GM18511 (cell line): Measurements from ENCODE around the gene LZTFL1.

ENCODE experiments used
- ATAC-seq: cut with Tn5 transposase; IDR thresholded peaks from one replicate; pipeline ENCODE4 v1.9.1; 2021; ENCODE audit warnings: mild to moderate bottlenecking, moderate library complexity; ENCODE audit not compliant: unreplicated experiment

LZTFL1 gene, protein sequence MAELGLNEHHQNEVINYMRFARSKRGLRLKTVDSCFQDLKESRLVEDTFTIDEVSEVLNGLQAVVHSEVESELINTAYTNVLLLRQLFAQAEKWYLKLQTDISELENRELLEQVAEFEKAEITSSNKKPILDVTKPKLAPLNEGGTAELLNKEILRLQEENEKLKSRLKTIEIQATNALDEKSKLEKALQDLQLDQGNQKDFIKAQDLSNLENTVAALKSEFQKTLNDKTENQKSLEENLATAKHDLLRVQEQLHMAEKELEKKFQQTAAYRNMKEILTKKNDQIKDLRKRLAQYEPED

DNA sequence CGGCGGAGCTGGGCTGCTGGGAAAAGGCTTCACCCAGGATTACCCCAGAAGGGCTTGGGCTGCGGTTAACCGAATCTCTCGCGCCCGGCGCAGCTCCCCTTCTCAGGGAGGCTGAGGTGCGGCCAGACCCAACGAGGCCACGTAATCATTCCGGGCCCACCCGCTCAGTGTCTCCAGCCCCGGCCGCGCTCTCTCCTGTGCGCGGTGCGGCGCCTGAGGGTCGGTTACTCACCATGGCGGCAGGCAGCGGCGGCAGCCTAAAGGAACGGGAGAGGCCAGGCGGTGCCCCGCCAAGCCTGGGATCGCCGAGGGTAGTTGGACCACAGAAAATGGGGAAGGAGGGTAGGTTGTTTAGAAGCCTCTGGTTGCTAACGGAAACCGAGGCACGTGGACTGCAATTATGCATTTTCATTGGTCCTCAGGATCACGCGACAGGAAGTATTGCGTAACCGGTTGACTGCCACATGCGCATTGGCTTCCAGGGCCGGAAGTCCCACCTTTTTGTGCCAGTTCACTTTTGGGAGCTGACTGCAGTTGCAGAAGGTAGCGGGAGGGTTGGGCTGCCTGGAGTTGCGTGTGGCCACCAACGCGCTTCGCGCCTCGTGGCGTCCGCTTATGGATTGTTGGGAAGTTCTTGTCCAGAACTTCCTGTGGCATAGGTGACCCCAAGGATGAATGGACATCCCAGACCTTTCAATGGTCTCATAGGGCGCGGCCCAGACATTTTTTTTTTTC, at the start of gene LZTFL1:
Gene LZTFL1, minus strand, starts transcription at position 363 of the 735 bp plus-strand sequence. Its CDS starts 128 bp downstream, at position 235.
- ATAC-seq = peak; percentile 99

DNA sequence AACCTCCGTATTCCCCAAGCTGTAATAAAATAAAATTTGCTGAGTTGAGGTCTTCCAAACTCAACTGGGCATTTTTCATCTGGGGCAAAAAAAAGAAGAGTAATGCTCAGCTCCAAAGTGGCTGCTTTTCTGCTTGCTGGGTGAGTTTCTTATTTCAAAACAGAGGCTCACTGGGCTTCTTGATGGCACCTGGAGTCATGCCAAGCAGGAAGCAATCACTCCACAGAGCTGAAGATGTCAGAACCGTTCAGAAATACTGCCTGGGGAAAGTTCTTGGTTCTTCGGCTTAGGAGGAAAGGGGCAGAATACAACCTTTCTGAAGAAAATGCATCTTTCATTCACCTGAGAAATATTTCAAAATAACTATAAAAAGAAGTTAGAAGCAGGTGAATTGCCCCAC, 48.5 kb upstream of the LZTFL1 start:
- ATAC-seq = no peak

DNA sequence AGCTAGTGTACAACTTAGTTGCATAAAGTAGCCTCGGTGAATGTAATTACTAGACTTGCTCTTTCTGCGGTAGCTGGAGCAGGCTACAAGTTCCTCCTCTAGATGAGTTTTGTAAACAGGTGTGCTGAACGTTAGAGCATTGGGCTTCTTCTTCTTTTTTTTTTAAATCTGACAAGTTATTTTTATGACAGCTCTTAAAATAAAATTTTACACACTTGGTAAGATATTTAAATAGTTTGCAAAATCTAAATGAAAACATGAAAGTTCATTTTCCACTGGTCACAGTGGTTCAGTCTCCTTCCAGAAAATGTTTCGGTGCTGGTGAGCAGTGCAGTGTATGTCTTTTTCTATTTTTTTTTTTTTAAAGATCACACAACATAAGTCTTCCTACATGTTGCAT, 47.4 kb upstream of the LZTFL1 start:
- ATAC-seq = no peak

DNA sequence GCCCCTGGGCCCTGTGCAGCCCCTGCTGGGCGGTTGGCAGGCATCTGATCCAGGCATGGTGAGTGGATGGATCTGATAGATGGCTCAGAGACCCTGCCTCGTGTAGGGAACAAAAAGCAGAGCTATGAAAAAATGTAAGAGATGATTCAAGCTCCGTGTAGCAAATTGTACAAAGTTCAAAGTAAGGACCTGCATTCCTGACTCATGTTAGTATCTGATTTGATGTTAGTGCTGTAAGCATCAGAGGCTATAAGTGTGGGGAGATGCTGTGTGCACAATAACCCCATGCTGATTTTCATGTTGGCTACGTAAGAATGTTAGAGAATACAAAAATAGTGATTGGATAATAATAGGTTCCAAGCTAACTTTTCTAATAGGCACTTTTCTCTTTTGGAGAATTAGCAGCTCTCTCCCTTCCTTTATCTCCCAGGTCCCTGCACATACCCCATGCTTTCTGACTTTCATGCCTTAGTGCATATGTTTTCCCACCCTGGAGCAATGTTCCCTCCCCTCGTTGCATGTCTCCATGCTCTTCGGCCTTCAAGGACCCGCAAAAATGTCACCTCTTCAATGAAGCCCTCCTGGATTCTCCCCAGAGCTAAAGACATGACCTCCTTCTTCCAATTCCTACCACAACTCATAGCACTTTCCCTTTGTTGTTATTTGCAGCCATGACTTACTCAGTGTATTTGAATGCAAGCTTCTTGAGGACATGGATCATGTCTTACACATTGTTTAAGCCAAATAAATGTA, 46.0 kb upstream of the LZTFL1 start:
- no peak for ATAC-seq

DNA sequence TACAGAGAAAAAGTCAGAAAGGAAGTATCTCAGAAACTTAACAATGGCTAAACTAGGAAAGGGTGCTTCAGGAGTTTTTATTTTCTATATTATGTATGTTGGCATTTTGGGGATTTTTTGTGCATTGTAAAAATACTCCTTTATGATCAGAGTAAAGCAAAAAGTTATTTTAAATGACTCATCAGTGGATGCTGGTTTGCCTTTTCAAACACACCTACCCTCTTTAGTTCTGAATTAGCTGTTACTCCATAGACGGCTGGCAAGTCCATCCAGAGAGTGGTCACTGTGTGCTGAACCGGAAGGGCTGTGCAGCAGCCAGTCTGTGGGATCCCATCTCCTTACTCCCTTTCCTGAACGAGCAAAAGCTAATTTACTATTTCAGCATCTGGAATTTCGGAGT, 45.4 kb upstream of the LZTFL1 start:
- ATAC-seq = no peak

DNA sequence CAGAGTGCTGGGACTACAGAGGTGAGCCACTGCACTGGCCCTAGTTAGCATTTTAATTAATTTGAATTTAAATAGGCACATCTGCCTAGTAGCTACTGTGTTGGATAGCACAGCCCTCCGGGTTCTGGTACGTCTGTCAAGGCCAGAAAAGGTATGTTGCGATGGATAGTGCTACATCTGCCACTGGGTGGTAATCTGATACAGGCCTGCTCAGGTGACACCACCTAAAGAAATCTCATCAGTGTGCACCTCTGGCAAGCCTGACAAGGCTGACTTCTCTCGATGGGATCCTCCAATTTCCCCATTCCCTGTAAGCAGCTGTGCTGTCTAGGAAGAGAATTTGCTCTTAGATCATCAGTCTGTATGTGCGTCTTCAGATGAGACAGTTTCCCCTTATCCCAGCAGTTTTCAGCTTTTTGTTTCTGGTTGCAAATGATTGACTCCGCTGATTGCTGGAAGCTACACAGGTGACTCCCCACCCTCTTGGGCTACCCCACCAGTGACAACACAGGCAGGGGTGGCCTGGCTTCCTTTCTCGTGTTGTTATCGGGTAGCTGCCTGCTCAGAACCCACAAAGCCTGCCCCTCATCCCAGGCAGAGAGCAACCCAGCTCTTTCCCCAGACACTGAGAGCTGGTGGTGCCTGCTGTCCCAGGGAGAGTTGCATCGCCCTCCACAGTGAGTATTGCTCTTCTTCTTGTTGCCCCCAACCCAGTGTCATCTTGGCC, 44.2 kb upstream of the LZTFL1 start, which contains the start of gene CCR9:
Gene CCR9, plus strand, starts transcription at position 565 of the 727 bp plus-strand sequence. CDS start 8,391 bp downstream, outside the sequence.
- ATAC-seq = no peak

DNA sequence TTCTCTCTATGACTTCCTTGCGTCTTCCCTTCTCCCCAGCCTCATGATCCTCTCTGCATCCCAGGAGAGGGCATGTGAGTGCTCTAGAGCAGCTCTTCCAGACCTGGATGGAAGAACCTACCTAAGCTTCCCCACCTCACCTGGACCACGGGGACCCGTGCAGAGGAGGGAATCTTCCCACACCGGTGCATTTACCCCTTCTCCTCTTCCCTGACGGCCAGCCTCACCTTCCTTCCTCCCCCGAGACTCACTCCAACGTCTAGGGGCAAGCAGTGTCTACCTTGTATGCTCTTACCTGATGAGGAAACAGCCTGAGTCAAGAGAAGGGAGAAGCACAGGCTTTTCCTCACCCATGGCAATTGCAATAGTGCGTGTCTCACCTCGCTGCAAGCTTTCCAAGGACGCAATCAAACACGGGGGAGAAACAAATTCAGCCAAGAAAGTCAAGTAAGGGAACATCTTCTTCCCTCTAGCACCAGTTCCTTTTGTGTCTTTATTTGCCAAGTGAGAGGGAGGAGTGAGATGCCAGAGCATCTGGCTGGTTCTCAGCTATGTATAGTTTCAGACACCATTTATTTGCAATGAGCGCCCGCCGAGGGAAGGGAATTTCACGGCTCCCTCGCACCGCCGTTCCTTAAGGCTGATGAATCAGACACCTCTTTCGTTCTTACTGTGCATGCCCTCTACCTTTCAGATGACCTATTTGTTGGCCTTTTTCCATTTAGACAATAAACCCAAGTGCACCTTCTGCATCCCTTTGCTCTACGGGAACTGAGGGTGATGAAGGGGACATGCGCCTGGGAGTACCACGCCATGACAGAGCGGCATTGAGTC, 42.7 kb upstream of the LZTFL1 start:
- ATAC-seq = no peak

DNA sequence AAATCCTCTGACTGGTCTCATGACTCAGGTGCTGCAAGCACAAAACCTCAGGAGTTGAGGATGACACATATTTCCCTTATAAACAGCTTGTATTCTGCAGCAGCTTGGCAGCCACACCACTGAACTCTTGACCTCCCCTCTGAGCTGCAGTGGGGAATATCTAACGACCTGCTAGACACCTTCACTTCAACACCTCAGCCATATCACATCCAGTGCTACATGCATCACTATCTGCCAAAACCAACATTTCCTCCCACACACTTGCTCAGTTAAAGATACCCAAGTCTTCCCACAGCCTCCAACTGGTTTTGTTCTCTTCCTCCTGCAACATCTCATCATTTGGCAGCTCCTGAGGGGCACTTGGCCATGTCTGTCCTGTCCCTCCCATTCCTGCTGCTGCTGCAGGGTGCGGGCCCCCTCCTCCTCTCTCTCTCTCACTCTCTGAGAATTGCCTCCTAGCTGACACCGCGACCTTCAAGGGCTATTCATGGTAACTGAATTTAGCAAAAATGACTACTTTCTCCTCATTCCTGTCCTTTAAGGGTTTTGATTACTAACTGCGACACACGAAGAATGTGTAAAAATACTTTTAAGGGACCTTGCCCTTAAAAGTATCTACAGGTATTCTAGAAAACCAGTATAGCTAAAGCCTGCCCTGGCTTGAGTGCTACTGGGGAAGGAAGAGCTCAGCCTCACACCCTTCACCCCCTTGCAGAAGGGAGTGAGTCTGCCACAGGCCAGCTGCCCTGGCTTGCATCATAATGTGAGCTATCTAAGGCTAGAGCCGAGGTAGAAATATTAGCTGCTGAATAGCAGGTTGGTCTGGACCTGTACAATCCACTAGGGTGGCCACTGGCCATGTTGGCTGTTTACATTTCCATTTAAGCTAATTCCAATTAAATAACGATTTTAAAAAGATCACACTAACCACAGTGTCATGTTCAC, 39.4 kb upstream of the LZTFL1 start:
- ATAC-seq = no peak

DNA sequence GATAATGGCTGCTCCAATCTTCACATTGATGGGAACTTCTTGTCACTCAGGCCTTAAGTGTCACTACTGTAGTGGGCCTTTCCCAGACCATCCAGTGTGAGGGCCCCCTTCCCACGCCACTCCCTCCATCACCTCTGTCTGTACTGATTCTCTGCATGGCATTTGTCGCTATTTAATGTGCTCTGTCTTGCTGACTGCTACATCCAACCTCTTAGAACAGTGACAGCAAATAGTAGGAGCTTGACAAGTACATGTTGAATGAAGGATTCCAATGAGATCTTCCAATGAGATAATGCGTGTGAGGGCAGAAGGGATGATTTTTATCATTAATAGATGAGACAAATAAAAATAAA, 38.8 kb upstream of the LZTFL1 start:
- ATAC-seq = no peak

DNA sequence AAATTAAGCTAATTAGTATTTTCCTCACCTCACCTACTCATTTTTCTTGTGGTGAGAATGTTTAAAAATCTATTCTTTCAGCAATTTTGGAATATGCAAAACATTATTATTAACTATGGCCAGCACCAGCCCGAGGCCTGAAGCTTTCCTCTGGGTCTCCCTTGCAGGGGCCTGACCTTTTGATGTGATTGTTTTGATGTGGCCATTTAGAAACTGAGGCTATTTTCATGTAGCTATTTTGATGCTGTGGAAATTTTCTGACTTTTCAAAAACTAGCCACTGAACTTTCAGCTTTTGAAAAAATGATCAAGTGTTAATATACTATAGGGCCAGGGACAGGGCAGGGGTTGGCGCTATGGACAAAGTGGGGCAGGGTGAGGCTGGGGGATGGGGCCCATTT, 36.2 kb upstream of the LZTFL1 start:
- ATAC-seq = no peak

DNA sequence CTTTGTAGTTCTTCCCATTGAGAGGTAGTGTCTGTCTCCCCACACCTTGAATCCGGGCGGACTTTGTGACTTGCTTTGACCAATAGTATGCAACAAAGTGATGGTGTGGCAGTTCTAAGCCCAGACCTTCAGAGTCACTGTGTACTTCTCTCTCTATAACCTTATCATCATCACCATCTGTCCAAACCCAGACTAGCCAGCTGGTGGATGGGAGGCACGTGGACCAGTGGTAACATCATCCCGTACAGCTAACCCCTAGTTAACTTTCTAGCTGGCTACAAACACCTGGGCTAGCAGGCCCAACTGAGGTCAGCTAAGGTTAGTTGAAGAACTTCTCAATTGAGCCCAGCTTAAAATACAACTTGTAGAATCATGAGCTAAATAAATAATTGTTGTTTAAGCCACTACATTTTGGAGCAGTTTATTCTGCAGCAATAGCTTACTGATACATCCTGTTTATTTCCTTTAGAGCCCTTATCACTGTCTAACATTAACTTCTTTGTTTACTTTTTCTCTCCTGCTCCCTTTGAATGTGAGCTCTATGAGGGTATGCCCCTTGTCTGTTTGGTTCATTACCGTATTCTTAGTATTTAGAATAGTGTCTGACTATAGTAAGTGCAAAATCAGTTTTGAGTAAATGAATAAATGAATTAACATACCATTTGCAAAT, 32.9 kb upstream of the LZTFL1 start:
- no peak for ATAC-seq

DNA sequence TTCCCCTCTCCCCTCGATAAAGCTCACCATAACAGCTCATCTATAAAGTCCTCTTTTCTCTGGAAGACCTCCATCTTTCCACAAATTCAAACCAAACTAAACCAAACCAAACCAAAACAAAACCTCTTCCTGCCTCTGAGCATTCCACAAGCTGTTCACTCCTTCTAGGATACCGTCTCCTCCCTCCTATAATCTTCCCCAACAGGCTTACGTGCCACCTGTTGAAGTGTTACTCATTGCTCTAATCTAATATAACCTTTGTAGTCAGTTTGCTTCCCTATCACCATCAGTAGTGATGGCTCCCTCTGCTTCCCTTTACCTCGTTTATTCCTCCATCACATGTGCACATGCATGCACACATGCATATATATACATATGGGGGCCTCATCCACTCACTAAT, 31.7 kb upstream of the LZTFL1 start:
- no peak for ATAC-seq

DNA sequence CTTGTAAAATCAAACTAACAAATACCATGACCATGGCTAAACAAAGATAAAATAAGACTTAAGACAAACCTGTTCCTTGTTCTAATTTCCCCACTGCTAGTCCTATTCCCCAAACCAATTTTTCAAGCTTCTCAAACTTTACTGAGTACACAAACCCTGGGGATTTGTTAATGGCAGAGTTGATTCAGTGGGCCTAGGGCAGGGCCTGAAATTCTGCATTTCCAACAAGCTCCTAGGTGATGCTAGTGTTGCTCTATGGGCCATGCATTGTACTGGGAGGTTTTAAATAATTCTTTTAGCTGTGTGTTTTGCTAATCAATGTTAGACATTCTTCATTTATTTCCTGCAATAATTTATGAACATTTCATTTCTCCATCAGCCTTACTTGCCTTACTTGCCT, 31.1 kb upstream of the LZTFL1 start:
- no peak for ATAC-seq

DNA sequence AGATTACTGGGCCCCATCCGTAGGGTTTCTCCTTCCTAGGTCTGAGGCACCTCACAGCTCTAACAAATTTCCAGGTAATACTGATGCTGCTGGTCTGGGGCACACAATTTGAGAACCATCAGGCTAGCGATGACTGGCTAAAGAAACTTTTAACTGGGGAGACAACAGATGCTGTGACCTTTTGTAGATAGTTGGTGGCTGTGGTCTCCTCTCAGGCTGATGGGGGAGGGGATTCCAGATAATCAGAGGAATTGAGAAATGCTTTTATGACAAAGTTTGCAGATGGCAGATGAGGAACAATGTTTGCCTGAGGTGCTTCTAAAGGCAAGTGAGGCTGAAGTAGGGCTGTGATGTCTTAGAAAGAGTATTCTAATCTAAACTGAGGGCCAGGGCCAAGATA, 30.6 kb upstream of the LZTFL1 start:
- ATAC-seq = no peak

DNA sequence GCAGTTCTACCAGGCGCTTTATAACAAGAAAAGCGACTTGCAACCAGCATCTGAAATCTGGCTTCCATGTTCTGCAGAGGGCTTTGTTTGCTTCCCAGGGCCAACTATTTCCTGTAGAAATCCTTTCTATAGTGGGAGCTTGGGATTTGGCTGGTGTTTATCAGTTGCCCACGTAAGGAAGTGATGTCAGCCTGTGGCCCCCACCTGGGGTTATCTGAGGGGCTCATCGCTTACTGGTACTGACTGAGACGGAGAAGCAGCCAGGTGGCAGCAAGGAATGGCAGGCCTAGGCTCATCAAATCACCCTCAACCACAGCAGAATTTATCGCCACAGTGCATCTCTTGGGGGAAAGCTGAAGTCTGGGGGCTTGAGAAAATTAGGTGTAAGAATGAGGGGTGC, 29.9 kb upstream of the LZTFL1 start:
- no peak for ATAC-seq

DNA sequence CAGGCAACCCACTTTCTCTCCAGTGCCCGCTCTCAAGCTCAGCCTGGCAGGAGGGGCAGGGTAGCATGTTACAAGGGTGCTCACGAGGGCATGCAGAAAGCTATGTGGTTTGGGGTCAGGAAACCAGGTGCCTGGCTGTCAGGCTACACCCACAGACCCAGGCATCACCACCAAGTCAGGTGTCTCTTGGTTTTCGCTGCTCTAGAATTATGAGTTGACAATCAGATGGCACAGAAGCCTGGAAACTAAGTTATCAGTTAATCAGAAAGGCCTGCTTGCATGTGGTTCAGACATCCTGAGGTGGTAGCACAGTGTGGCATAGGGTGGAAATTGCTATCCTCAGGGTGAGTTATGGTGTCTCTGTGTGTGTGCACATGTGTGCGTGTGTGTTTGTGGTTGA, 28.2 kb upstream of the LZTFL1 start:
- no peak for ATAC-seq

DNA sequence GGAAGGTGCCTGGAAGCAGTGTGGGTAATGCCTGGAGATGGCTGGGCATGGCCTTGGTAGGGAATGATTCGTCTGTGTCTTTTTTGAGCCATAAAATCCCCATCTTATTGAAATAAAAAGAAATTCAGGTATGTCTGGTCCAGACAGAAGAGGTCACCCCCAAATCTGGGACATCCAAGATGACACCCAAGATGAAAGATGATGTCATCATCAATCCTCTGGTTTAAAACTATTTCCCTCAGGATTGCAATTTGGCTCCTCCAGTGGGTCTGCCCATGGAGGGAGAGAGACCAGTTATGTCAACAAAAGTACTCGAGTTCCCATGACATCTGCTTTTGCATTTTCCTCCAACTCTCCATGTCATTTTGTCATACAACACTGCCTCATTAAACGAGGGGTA, 27.7 kb upstream of the LZTFL1 start:
- ATAC-seq = no peak

DNA sequence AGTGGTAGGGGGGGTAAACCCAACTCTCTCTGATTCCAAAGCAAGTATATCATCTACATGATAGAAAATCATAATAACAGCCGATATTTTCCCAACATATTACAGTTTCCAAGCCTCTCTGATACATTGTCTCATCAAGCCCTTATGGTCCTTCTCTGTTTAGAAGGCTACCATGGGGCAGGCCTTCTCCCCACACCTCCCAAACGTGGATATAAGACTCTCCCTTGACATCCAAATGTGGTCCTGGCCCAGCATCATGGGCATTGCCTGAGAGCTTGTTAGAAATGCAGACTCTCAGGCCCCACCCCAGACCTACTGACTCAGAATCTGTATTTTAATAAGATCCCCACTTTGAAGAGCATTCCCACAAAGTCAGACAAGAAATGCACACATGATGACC, 26.7 kb upstream of the LZTFL1 start:
- ATAC-seq = no peak

DNA sequence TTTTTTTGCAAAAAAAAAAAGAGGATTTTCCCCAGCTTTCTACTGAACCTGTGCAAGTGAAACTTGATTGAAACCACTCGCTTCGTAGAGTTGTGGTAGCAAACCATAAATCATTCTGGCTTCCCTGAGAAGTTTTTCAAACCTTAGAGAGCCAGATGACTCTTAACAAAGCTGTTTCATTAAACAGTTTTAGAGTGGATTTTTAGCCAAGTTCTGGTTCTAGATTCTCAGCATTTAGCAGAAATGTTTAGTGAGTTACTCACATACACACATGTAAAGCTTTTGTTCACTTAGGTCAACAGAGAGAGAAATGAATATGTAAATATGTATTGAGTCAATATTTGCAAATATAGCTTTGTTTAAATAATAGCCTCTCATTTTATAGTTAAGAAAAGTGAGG, 26.3 kb upstream of the LZTFL1 start:
- no peak for ATAC-seq
